Caco-2 (cell line): Measurements from ENCODE around the gene EIF2A. TPM values are rescaled to one million over a fixed set of nuclear protein-coding genes. Genes with fewer than 3 reads are reported as not detected.
A peak's percentile ranks its signal among the peaks of the same experiment; 100 is the strongest.
"Not testable (repeated sequence)": the region's sequence is repeated elsewhere in the genome, so short reads cannot be mapped to it uniquely, and the experiment has no call there.

Experiments used
- Bru-seq: library from RNA; stranded (reverse); fragments of 400-500 nt; gene quantifications from one replicate; lab custom pipeline; 2021; lab: Mats Ljungman, UMichigan
- BruChase-seq, 2 experiments: library from RNA; stranded (reverse); fragments of 400-500 nt; gene quantifications; one replicate each; lab custom pipeline; 2021; lab: Mats Ljungman, UMichigan
- BruUV-seq: library from RNA; stranded (reverse); fragments of 400-500 nt; replicated peaks from 2 replicates; lab custom pipeline; 2021; lab: Mats Ljungman, UMichigan
- CTCF ChIA-PET: fragments of 300-600 bp; sonication (Branson Sonifier 250); formaldehyde crosslinking; loops from one replicate; lab custom pipeline; 2022; ENCODE audit warnings: antibody characterized with exemption; lab: Charles Lee
- POLR2A ChIA-PET: fragments of 300-600 bp; sonication (Branson Sonifier 250); formaldehyde crosslinking; loops from one replicate; lab custom pipeline; 2022; ENCODE audit warnings: antibody characterized with exemption; lab: Charles Lee
- DNase-seq, 2 experiments: peaks; one replicate each; pipeline versions ENCODE4 v3.0.0 to v3.0.0-alpha.2; 2020 to 2022
- H3K27me3 ChIP-seq: replicated peaks from 2 replicates; pipeline ENCODE4 v1.6.0; 2011; ENCODE audit warnings: low read length; ENCODE audit not compliant: control insufficient read depth, insufficient read depth
- H3K36me3 ChIP-seq: 2 replicates; pipeline ENCODE4 v1.5.1; 2011; ENCODE audit warnings: low read length; ENCODE audit not compliant: control insufficient read depth, insufficient read depth
- H3K4me1 ChIP-seq: fragments of 250-450 bp; sonication (Bioruptor Pico); 2 replicates; pipeline ENCODE4 v1.5.1; 2020; ENCODE audit warnings: mild to moderate bottlenecking
- H3K4me3 ChIP-seq: 2 replicates; pipeline ENCODE4 v1.5.1; 2011; ENCODE audit warnings: low read depth, mild to moderate bottlenecking, control low read depth, low read length
- H3K9me3 ChIP-seq: fragments of 250-450 bp; sonication (Bioruptor Pico); 2 replicates; pipeline ENCODE4 v1.5.1; 2020; ENCODE audit warnings: mild to moderate bottlenecking, moderate library complexity
- H3K27ac Mint-ChIP-seq: one replicate; pipeline ENCODE4 v1.8.0; 2022; ENCODE audit warnings: mixed read lengths; ENCODE audit not compliant: unreplicated experiment
- H3K27me3 Mint-ChIP-seq: one replicate; pipeline ENCODE4 v1.8.0; 2022; ENCODE audit warnings: mixed read lengths; ENCODE audit not compliant: insufficient read depth, unreplicated experiment
- H3K36me3 Mint-ChIP-seq: one replicate; pipeline ENCODE4 v1.8.0; 2022; ENCODE audit warnings: mild to moderate bottlenecking, mixed read lengths; ENCODE audit not compliant: insufficient read depth, unreplicated experiment
- H3K4me1 Mint-ChIP-seq: one replicate; pipeline ENCODE4 v1.8.0; 2022; ENCODE audit warnings: low read depth, mixed read lengths; ENCODE audit not compliant: unreplicated experiment
- H3K4me3 Mint-ChIP-seq: one replicate; pipeline ENCODE4 v1.8.0; 2022; ENCODE audit warnings: mild to moderate bottlenecking, moderate library complexity, mixed read lengths; ENCODE audit not compliant: unreplicated experiment
- H3K9me3 Mint-ChIP-seq: one replicate; pipeline ENCODE4 v1.8.0; 2022; ENCODE audit warnings: mixed read lengths; ENCODE audit not compliant: unreplicated experiment
- intact Hi-C: fragments of 100-400 bp; cut with micrococcal nuclease; formaldehyde crosslinking; loops from one replicate; pipeline ENCODE4 v1.10.0; 2022; ENCODE audit not compliant: unreplicated experiment
- long read RNA-seq: library from polyadenylated mRNA; stranded (forward); transcript quantifications from one replicate; pipeline ENCODE4 v2.0.0, GENCODE V29; 2022
- total RNA-seq: library from RNA; stranded (reverse); gene quantifications from 2 replicates; pipeline ENCODE4 v1.2.3, GENCODE V29; 2022
- TF ChIP-seq, protein P1 (sequence below), 2 experiments: fragments of 200-600 bp in 1 of 2; IDR thresholded peaks; 1 replicate in 1 of 2; 2 replicates in 1 of 2; pipeline versions ENCODE4 v1.5.1 to v1.8.0; 2011 to 2022; ENCODE audit warnings: antibody characterized with exemption in 1 of 2, control low read depth in 1 of 2, inconsistent platforms in 1 of 2, low read depth in 1 of 2, low read length in 1 of 2, mild to moderate bottlenecking in 1 of 2, moderate library complexity in 1 of 2; ENCODE audit not compliant: insufficient read depth in 1 of 2, severe bottlenecking in 1 of 2, unreplicated experiment in 1 of 2

The EIF2A gene
- total RNA-seq, result 97.1 and 103 TPM in 2 replicates
- Bru-seq, nascent RNA, result percentile 88 among the genes with signal in this experiment
- percentile 91 among the genes with signal in this experiment for BruChase-seq, experiment 1, labeled RNA remaining after a 2-hour chase
- percentile 94 among the genes with signal in this experiment for BruChase-seq, experiment 2, labeled RNA remaining after a 6-hour chase
- long read RNA-seq, transcript EIF2A-210 (6 exons, 1,010 nt), result minor isoform, 11 of 145 reads
- long read RNA-seq, transcript EIF2A-203 (14 exons, 2,198 nt), result major isoform, 110 of 145 reads
- long read RNA-seq, partial matches to known transcripts, result 7 of 145 reads
- long read RNA-seq, other reads (novel, unspliced or antisense), result 17 of 145 reads

DNA sequence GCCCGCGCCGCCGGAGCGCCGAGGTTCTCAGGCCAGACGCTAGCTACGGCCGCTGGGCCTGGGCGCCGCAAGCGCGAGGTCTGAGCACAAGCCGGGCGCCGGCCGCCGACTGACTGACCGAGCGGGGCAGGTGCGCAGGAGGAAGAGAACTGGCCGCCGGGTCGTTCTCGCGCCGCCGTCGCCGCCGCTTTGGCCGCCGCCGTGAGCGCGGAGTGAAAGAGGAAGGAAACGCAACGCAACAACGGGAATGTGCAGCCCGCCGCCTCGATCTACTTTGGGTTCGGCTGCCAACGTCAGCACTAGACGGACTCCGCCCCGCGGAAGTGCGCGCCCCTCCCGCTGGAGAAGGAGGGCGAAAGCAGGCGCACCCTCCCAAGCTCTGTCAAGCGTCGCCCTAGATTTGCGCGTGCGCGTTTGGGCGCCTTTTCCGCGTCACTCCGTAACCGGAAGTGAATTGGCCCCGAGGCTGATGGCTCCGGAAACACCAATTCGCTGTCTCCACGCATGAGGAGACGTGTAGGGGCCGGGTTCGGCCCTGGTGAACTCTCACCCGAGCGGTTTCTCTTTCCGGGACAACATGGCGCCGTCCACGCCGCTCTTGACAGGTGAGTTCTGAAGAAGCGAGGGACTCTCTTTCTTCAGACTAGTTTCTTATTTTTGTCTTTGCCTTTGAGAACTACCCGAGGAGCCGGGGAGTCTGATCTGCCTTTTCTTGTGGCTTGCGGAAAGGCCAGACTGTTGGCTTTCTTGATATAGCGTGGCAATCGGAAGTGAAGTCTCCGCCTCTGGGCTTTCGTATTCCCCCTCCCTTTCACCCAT is at the start of gene EIF2A, which contains the start of gene SERP1:
TSS of gene EIF2A (plus strand) at position 562 of the 819 bp plus-strand sequence. CDS start at position 578, 16 bp downstream.
TSS of gene SERP1 (minus strand) at position 271 of the 819 bp plus-strand sequence. CDS start 361 bp downstream, outside the sequence.
- peaks cover 6% of the 10 kb centered on the region for H3K4me1 Mint-ChIP-seq
- Histone ChIP-seq H3K4me1 (peaks cover 11% of the 10 kb centered on the region), H3K27me3 (no peaks in the 10 kb centered on the region), H3K4me3 (peak within 1 kb of the TSS; percentile 99), H3K36me3 (peaks cover 3% of the 10 kb centered on the region; the same call in 1 of the 2 replicates), H3K9me3 (no peaks in the 10 kb centered on the region)
- peak within 1 kb of the TSS; percentile 87 for H3K4me3 Mint-ChIP-seq
- intact Hi-C loops, result loop anchor here (1.0 kb wide), 1 partner anchor 57 kb away; the partner anchor contains the start of gene SELENOT
- BruUV-seq, result no TSS peak
- peaks cover 64% of the 10 kb centered on the region for H3K36me3 Mint-ChIP-seq
- no peaks in the 10 kb centered on the region for H3K27me3 Mint-ChIP-seq
- no peaks in the 10 kb centered on the region for H3K9me3 Mint-ChIP-seq
- peak within 1 kb of the TSS; percentile 99 for H3K27ac Mint-ChIP-seq
- CTCF ChIA-PET, result no interaction called here
- DNase-seq, result peak; percentile 98
- POLR2A ChIA-PET, result interaction anchor here (0.6 to 1.3 kb wide), 10 partner anchors 9 to 576 kb away, joined by 3 to 6 read pairs (median 3); partner anchors contain the start of genes ERICH6, SELENOT and TSC22D2
- TF ChIP-seq, protein P1, sequence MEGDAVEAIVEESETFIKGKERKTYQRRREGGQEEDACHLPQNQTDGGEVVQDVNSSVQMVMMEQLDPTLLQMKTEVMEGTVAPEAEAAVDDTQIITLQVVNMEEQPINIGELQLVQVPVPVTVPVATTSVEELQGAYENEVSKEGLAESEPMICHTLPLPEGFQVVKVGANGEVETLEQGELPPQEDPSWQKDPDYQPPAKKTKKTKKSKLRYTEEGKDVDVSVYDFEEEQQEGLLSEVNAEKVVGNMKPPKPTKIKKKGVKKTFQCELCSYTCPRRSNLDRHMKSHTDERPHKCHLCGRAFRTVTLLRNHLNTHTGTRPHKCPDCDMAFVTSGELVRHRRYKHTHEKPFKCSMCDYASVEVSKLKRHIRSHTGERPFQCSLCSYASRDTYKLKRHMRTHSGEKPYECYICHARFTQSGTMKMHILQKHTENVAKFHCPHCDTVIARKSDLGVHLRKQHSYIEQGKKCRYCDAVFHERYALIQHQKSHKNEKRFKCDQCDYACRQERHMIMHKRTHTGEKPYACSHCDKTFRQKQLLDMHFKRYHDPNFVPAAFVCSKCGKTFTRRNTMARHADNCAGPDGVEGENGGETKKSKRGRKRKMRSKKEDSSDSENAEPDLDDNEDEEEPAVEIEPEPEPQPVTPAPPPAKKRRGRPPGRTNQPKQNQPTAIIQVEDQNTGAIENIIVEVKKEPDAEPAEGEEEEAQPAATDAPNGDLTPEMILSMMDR (IDR thresholded peaks at IDR 0.05; ENCODE audit: insufficient read depth in 1 of 2, low read depth in 1 of 2, low read length in 1 of 2, severe bottlenecking in 1 of 2, unreplicated experiment in 1 of 2), result no peak

DNA sequence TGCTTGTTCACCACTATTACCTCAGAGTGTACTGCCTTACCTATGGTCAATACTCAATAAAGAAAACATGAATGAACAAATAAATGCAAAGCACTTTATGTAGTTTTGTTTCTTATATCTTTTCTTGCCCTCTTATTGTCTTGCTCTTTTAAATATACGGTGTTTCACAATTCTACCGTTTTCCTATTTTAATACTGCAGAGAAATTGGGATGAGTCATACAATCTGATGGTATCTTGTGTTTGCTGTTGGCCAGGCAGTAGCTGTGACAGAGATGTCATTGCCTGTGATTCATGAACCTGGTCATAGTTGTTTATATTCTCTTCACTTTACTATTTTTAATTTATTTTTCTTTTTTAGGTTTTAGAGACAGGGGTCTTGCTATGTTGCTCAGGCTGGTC is 48.6 kb upstream of the EIF2A start:
- POLR2A ChIA-PET, result no interaction called here
- BruUV-seq, result no TSS peak
- no peak overlapping the region for H3K4me3 ChIP-seq

DNA sequence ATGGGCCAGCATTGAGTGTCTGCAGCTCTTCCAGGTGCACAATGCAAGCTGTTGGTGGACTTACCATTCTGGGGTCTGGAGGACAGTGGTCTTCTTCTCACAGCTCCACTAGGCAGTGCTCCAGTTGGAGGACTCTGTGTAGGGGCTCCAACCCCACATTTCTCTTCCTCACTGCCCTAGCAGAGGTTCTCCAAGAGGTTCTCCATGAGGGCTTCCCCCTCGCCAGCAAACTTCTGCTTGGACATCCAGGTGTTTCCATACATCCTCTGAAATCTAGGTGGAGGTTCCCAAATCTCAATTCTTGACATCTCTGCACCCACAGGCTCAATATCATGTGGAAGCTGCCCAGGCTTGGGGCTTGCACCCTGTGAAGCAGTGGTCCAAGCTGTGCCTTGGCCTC is 45.6 kb upstream of the EIF2A start:
- POLR2A ChIA-PET, DNase-seq, H3K4me1 Mint-ChIP-seq, CTCF ChIA-PET, H3K4me1 ChIP-seq, BruUV-seq, H3K36me3 ChIP-seq, intact Hi-C loops, H3K27me3 ChIP-seq, H3K27ac Mint-ChIP-seq, H3K27me3 Mint-ChIP-seq, H3K4me3 Mint-ChIP-seq, H3K36me3 Mint-ChIP-seq, H3K4me3 ChIP-seq: not testable (repeated sequence)
- H3K9me3 ChIP-seq, result peaks cover 16% of the 10 kb centered on the region; the same call in 1 of the 2 replicates
- peaks cover 11% of the 10 kb centered on the region for H3K9me3 Mint-ChIP-seq

More for the DNA sequence above, 48.6 kb upstream of the EIF2A start:
- no peak overlapping the region for H3K4me3 Mint-ChIP-seq
- peaks cover 11% of the 10 kb centered on the region for H3K9me3 Mint-ChIP-seq
- Histone ChIP-seq H3K9me3 (peaks cover 16% of the 10 kb centered on the region; the same call in 1 of the 2 replicates), H3K27me3 (no peaks in the 10 kb centered on the region), H3K36me3 (no peaks in the 10 kb centered on the region), H3K4me1 (no peaks in the 10 kb centered on the region)
- intact Hi-C loops, result loop anchor here (10.0 kb wide), 1 partner anchor 533 kb away; no protein-coding TSS in a partner anchor
- H3K4me1 Mint-ChIP-seq, result no peaks in the 10 kb centered on the region
- no peaks in the 10 kb centered on the region for H3K36me3 Mint-ChIP-seq
- no peaks in the 10 kb centered on the region for H3K27me3 Mint-ChIP-seq
- no peak for DNase-seq
- no peak overlapping the region for H3K27ac Mint-ChIP-seq
- CTCF ChIA-PET, result no interaction called here
- TF ChIP-seq, protein P1 (IDR thresholded peaks at IDR 0.05; ENCODE audit: insufficient read depth in 1 of 2, low read depth in 1 of 2, low read length in 1 of 2, severe bottlenecking in 1 of 2, unreplicated experiment in 1 of 2), result no peak
